Fibroblast of lung (primary cell): ENCODE measurements around the gene WSB2.

ENCODE experiments used
- CTCF ChIP-seq, 2 donors: IDR thresholded peaks in 1 of 2; conservative IDR thresholded peaks in 1 of 2; 1 replicate in 1 of 2; 2 replicates in 1 of 2; pipeline ENCODE4 v1.5.1; 2011 to 2012; ENCODE audit warnings: low read length in 2 of 2, control low read depth in 1 of 2, inconsistent platforms in 1 of 2, low read depth in 1 of 2, mild to moderate bottlenecking in 1 of 2
- EZH2 ChIP-seq: IDR thresholded peaks from 2 replicates; pipeline ENCODE4 v1.5.1; 2012; ENCODE audit warnings: low read length, control low read depth, mild to moderate bottlenecking; ENCODE audit errors: missing control alignments

DNA sequence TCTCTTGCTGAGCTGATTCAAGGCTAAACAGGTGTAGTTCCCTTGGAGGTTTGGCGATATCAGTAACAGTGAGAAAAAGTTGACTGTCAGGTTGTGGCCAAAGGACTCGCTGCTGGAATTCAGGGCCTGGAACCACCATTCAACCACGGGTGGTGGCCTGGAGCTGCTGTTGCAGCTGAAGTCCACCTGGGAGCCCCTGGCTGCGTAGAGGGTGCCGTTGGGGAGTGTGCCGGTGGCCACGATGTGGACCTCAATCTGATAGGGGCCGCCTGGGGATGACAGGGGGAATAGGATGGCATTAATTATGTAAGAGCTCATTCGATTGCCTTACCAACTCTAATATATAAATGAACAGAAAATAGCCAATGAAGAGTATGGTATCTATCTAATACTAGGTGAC is 21.2 kb upstream of the WSB2 start:
- no peak for TF ChIP-seq CTCF (conservative IDR thresholded peaks at IDR 0.05 in 1 of 2, IDR thresholded peaks at IDR 0.05 in 1 of 2; ENCODE audit: low read depth in 1 of 2, low read length in 2 of 2)
- TF ChIP-seq EZH2 = no peak
